Activated T-helper 2 cell treated with anti-CD3 and anti-CD28 coated beads, Interferon-gamma antibody, Interleukin-2, Interleukin-4, amounts not matched to agents 10 μg/mL and 5 μg/mL and 100 μg/mL, durations not matched to agents 14 hours and 24 hours and 36 hours (primary cell): ENCODE measurements around the gene PLCG1. TPM values are rescaled to one million over a fixed set of nuclear protein-coding genes. Genes with fewer than 3 reads are reported as not detected.

Experiments
- DNase-seq: peaks from one replicate; pipeline ENCODE4 v3.0.0; 2021; ENCODE audit warnings: low spot score
- H3K27ac Mint-ChIP-seq: one replicate; pipeline ENCODE4 v1.8.0; 2021; ENCODE audit warnings: mixed read lengths
- H3K27me3 Mint-ChIP-seq: one replicate; pipeline ENCODE4 v1.8.0; 2021; ENCODE audit warnings: low read depth, mixed read lengths
- H3K36me3 Mint-ChIP-seq: one replicate; pipeline ENCODE4 v1.8.0; 2021; ENCODE audit warnings: low read depth, mixed read lengths
- H3K4me1 Mint-ChIP-seq: one replicate; pipeline ENCODE4 v1.8.0; 2021; ENCODE audit warnings: low read depth, mixed read lengths
- H3K4me3 Mint-ChIP-seq: one replicate; pipeline ENCODE4 v1.8.0; 2021; ENCODE audit warnings: low read depth, mild to moderate bottlenecking, moderate library complexity, mixed read lengths
- H3K9me3 Mint-ChIP-seq: one replicate; pipeline ENCODE4 v1.8.0; 2021; ENCODE audit warnings: mixed read lengths
- intact Hi-C: fragments of 100-400 bp; cut with micrococcal nuclease; formaldehyde crosslinking; loops from one replicate; pipeline ENCODE4 v1.15.1; 2023
- total RNA-seq: library from RNA; stranded (reverse); gene quantifications from 2 replicates; pipeline ENCODE4 v1.2.3, GENCODE V29; 2022

PLCG1 gene
- total RNA-seq, 1 donor from 2014 or later = 187 TPM

- no peaks in the 10 kb centered on the region for H3K9me3 Mint-ChIP-seq
- peak overlapping the region; percentile 82 for H3K27ac Mint-ChIP-seq
- no peaks in the 10 kb centered on the region for H3K27me3 Mint-ChIP-seq
- no peak for DNase-seq
- H3K36me3 Mint-ChIP-seq = peaks cover 48% of the 10 kb centered on the region
- H3K4me1 Mint-ChIP-seq = peaks cover 75% of the 10 kb centered on the region
- intact Hi-C loops = no loop called here
- peak overlapping the region; percentile 88 for H3K4me3 Mint-ChIP-seq
These were observed 3.1 kb downstream of the PLCG1 start for GRCh38 chr20:41140226-41141133.

GRCh38 chr20:41141153-41141815 lies 3.9 kb downstream of the PLCG1 start:
- Mint-ChIP-seq H3K27ac (peak overlapping the region; percentile 82), H3K27me3 (no peaks in the 10 kb centered on the region), H3K36me3 (peaks cover 50% of the 10 kb centered on the region), H3K9me3 (no peaks in the 10 kb centered on the region), H3K4me3 (peak overlapping the region; percentile 88), H3K4me1 (peaks cover 72% of the 10 kb centered on the region)
- no peak for DNase-seq
- intact Hi-C loops = no loop called here

- Mint-ChIP-seq H3K27me3 (no peaks in the 10 kb centered on the region), H3K4me1 (peaks cover 80% of the 10 kb centered on the region), H3K4me3 (peak overlapping the region; percentile 88), H3K9me3 (no peaks in the 10 kb centered on the region), H3K36me3 (peaks cover 57% of the 10 kb centered on the region), H3K27ac (peak overlapping the region; percentile 82)
- DNase-seq = no peak
- intact Hi-C loops = no loop called here
These were observed 4.9 kb downstream of the PLCG1 start for GRCh38 chr20:41142245-41142644.

GRCh38 chr20:41142919-41143318 lies 5.6 kb downstream of the PLCG1 start:
- Mint-ChIP-seq H3K4me1 (peaks cover 84% of the 10 kb centered on the region), H3K27ac (peak overlapping the region; percentile 82), H3K27me3 (no peaks in the 10 kb centered on the region), H3K36me3 (peaks cover 59% of the 10 kb centered on the region), H3K4me3 (peak overlapping the region; percentile 55), H3K9me3 (no peaks in the 10 kb centered on the region)
- DNase-seq = peak; percentile 51
- intact Hi-C loops = loop anchor here (1.0 kb wide), 1 partner anchor 8 kb away; no protein-coding TSS in a partner anchor

GRCh38 chr20:41143354-41143753 lies 6.0 kb downstream of the PLCG1 start:
- intact Hi-C loops = loop anchor here (1.0 kb wide), 1 partner anchor 8 kb away; no protein-coding TSS in a partner anchor
- DNase-seq = no peak

GRCh38 chr20:41145317-41145716 lies 8.0 kb downstream of the PLCG1 start:
- intact Hi-C loops = no loop called here
- no peak for DNase-seq
- no peak overlapping the region for H3K27ac Mint-ChIP-seq
- no peak overlapping the region for H3K4me3 Mint-ChIP-seq
- H3K4me1 Mint-ChIP-seq = peaks cover 88% of the 10 kb centered on the region
- no peaks in the 10 kb centered on the region for H3K9me3 Mint-ChIP-seq
- H3K36me3 Mint-ChIP-seq = peaks cover 48% of the 10 kb centered on the region
- H3K27me3 Mint-ChIP-seq = no peaks in the 10 kb centered on the region

More at GRCh38 chr20:41143354-41143753, 6.0 kb downstream of the PLCG1 start:
- no peaks in the 10 kb centered on the region for H3K27me3 Mint-ChIP-seq
- H3K4me1 Mint-ChIP-seq = peaks cover 88% of the 10 kb centered on the region
- H3K36me3 Mint-ChIP-seq = peaks cover 58% of the 10 kb centered on the region
- H3K4me3 Mint-ChIP-seq = peak overlapping the region; percentile 55
- H3K27ac Mint-ChIP-seq = peak overlapping the region; percentile 82
- H3K9me3 Mint-ChIP-seq = no peaks in the 10 kb centered on the region

GRCh38 chr20:41145821-41146620 lies 8.7 kb downstream of the PLCG1 start:
- H3K27me3 Mint-ChIP-seq = no peaks in the 10 kb centered on the region
- H3K27ac Mint-ChIP-seq = peak overlapping the region; percentile 5
- peak overlapping the region; percentile 0 for H3K4me3 Mint-ChIP-seq
- intact Hi-C loops = no loop called here
- H3K9me3 Mint-ChIP-seq = no peaks in the 10 kb centered on the region
- peaks cover 41% of the 10 kb centered on the region for H3K36me3 Mint-ChIP-seq
- DNase-seq = no peak
- peaks cover 87% of the 10 kb centered on the region for H3K4me1 Mint-ChIP-seq

GRCh38 chr20:41147767-41148191 lies 10.4 kb downstream of the PLCG1 start:
- H3K4me1 Mint-ChIP-seq = peaks cover 88% of the 10 kb centered on the region
- H3K9me3 Mint-ChIP-seq = no peaks in the 10 kb centered on the region
- intact Hi-C loops = no loop called here
- H3K27me3 Mint-ChIP-seq = no peaks in the 10 kb centered on the region
- no peak for DNase-seq
- peak overlapping the region; percentile 44 for H3K27ac Mint-ChIP-seq
- H3K4me3 Mint-ChIP-seq = no peak overlapping the region
- peaks cover 43% of the 10 kb centered on the region for H3K36me3 Mint-ChIP-seq

GRCh38 chr20:41148942-41149341 lies 11.6 kb downstream of the PLCG1 start:
- peak overlapping the region; percentile 26 for H3K27ac Mint-ChIP-seq
- peak overlapping the region; percentile 31 for H3K4me3 Mint-ChIP-seq
- H3K4me1 Mint-ChIP-seq = peaks cover 83% of the 10 kb centered on the region
- DNase-seq = no peak
- H3K9me3 Mint-ChIP-seq = no peaks in the 10 kb centered on the region
- peaks cover 43% of the 10 kb centered on the region for H3K36me3 Mint-ChIP-seq
- H3K27me3 Mint-ChIP-seq = no peaks in the 10 kb centered on the region
- intact Hi-C loops = no loop called here

GRCh38 chr20:41150664-41151063 lies 13.3 kb downstream of the PLCG1 start:
- Mint-ChIP-seq H3K4me3 (peak overlapping the region; percentile 40), H3K27ac (peak overlapping the region; percentile 76), H3K36me3 (peaks cover 40% of the 10 kb centered on the region), H3K9me3 (no peaks in the 10 kb centered on the region), H3K27me3 (no peaks in the 10 kb centered on the region), H3K4me1 (peaks cover 84% of the 10 kb centered on the region)
- intact Hi-C loops = loop anchor here (1.0 kb wide), 1 partner anchor 7 kb away; no protein-coding TSS in a partner anchor
- DNase-seq = no peak

- intact Hi-C loops = loop anchor here (1.0 kb wide), 1 partner anchor 8 kb away; no protein-coding TSS in a partner anchor
- Mint-ChIP-seq H3K9me3 (no peaks in the 10 kb centered on the region), H3K27me3 (no peaks in the 10 kb centered on the region), H3K27ac (peak overlapping the region; percentile 76), H3K36me3 (peaks cover 40% of the 10 kb centered on the region), H3K4me1 (peaks cover 86% of the 10 kb centered on the region), H3K4me3 (no peak overlapping the region)
- no peak for DNase-seq
These were observed 14.0 kb downstream of the PLCG1 start for GRCh38 chr20:41151134-41151869.
